Measurements from ENCODE around the gene TSC2.

Gene TSC2

GRCh38 chr16:2044541-2044940, 3.2 kb upstream of the TSC2 start:
- no peak for DNase-seq

DNA sequence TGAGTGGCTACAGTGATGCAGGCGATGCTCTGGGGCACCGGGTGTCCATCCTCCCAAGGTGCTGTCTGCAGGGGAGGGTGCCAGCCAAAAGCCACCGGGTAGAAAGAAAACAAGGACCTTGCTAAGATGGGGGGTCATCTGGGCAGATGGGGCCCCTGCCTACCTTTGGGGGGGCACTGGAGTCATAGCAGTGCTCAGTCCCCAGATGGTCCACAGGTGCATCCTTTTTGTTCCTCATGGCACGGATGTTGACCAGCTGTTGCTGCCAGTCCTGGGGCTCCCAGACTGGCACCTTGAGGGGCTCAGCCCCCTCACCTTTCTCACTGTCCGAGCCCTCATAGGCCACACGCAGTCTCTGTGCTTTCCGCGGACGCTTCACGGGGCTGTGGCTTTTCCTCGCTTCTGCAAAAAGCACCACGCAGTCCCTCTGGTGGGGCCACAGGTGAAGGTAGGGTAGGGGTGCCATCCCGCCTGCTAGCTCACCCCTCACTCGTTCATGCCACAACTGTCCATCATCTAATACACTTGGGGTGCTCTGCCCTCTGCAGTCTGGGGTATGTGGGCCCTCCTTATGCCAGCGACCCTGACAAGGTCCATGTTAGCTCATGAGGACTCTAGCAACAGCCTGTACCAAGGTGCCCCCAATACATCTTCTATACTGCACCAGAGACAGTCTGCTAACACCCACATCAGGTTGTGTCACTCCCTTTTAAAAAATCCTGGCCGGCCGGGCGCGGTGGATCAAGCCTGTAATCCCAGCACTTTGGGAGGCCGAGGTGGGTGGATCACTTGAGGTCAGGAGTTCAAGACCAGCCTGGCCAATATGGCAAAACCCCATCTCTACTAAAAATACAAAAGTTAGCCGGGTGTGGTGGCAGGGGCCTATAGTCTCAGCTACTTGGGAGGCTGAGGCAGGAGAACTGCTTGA, 1.6 kb upstream of the TSC2 start:
- DNase-seq = no peak

GRCh38 chr16:2046893-2047329, 874 bp upstream of the TSC2 start:
- no peak for DNase-seq

- no peak for DNase-seq
Measured at GRCh38 chr16:2048116-2048543, 345 bp downstream of the TSC2 start.

DNA sequence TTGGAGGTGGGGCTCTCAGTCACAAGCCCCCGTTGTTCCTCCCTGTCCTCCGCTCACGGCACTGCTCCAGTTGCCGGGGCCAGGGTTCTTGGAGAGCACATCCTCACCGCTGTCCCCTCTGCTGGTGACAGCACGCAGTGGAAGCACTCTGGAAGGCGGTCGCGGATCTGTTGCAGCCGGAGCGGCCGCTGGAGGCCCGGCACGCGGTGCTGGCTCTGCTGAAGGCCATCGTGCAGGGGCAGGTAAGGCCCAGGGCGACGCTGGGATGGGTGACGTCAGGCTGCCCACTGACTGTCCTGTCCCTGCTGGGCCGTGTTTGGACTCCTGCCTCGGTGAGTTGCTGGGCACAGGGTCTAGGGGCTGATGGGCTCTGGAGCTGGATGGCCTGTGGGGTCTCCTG, 5.4 kb downstream of the TSC2 start:
- DNase-seq = no peak

DNA sequence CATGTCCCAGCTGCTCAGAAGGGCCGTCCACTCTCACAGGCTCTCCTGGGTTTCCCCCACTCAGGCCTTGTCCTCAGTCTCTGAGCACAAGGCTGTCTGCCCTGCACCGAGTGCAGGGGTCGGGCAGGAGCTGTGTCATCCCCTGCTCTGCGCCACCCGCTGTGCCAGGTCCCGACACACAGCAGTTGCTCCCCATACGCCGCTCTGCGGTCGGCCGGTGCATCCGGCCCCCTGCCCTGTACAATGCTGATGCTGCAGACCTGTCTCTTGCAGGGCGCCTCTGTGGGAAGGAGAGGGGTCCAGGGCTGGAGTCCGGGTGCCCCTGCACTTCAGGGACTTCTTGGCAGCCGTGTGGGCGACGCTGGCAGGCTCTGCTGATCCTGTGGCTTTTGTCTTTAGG, 6.1 kb downstream of the TSC2 start:
- no peak for DNase-seq

- no peak for DNase-seq
Measured at GRCh38 chr16:2054543-2055245, 6.9 kb downstream of the TSC2 start.

DNA sequence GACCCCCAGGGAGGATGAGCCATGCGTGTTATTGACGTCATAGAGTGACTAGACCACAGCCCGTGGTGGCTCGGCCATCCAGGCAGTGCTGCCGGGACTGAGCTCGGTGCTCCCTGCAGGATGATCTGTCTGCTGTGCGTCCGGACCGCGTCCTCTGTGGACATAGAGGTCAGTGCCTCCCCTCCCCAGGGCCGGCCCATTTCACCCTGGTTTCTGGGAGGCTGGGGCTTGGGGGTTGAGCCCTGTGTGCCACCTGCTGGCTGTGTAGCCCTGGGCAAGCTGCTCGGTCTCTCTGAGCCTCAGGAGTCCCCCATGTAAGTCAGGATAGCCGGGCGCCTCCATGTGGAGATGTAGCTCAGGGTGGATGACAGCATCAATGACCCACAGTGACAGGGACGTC, 8.3 kb downstream of the TSC2 start:
- DNase-seq = no peak

GRCh38 chr16:2056681-2057407, 9.1 kb downstream of the TSC2 start:
- DNase-seq = no peak

DNA sequence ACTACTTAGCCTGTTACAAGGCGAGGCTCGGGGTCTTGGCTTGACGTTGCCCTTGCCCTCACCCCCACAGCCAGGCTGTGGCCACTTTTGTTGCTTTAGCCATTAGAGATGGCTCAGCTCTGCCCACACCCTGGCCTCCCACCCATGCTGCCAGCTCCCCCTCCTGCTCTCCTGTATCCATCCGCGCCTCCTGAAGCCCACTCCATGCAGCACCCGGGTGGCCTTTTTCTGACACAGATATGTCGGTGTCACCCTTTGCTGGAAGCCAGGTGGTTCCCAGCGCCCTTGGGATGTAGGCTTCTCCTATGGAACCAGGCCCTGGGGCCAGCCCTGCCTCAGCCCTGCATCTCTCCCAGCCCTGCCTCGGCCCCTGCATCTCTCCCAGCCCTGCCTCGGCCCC, 9.7 kb downstream of the TSC2 start:
- DNase-seq = no peak

GRCh38 chr16:2058420-2058819, 10.6 kb downstream of the TSC2 start:
- DNase-seq = no peak

DNA sequence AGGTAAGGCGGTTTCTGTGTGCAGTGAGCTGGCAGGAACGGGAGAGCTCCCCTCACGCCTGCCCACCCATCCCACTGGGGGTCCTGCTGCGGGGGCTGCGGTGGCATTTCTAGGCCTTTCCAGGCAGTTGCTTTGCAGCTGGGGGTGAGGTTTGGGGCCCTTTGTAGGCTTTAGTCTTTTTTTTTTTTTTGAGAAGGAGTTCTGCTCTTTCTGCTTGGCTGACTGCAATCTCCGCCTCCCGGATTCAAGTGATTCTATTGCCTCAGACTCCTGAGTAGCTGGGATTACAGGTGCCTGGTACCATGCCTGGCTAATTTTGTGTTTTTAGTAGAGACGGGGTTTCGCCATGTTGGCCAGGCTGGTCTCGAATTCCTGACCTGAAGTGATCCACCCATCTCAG, 11.1 kb downstream of the TSC2 start:
- DNase-seq = no peak

DNA sequence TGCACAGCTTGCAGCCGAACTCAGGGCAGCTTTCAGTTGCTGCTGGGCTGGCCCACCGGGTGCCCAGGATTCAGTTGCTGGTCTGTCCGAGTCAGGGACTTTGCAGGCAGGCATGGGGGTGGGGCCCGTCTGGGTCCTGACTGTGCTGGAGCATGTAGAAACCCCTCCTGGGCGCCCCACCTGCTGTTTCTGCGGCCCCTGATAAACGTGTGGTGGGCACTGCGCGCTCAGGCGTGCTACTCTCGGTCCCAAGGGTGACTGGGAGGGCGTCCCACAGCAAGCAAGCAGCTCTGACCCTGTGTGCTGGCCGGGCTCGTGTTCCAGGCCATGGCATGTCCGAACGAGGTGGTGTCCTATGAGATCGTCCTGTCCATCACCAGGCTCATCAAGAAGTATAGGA, 12.6 kb downstream of the TSC2 start:
- DNase-seq = no peak

DNA sequence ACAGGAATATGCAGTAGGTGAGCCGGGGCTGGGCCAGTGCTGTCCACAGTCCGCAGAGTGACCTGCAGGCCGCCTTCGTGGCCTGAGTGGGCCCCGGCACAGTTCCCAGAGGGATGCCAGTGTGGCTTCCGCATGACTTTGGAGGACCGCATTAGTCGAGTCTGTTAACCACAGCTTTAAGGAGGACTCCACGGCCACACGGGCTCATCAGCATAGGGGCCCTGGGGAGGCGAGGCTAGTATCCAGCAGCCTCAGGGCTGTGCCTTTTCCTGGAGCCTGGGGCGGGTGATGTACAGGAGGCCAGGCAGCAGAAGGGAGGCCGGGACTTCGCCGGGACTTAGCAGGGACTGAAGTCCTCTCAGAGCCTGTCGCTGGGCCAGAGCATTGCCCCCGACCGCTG, 13.2 kb downstream of the TSC2 start:
- DNase-seq = no peak

DNA sequence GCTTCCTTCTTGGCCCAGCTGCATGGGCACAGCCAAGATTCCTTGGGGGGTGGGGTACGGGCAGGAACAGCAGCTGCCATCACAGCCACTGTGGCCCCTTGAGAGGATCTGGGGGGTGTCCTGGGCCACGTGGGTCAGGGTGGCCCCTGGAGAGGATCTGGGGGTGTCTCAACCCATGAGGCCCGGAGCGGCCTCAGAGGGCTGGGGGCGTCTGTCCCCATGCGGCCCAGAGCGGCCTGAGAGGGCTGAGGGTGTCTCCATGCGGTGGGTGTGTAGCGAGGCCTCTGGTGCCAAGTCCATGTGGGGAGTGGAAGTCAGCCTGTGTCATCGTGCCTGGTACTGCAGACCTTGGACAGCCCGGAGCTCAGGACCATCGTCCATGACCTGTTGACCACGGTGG, 13.7 kb downstream of the TSC2 start:
- DNase-seq = no peak

DNA sequence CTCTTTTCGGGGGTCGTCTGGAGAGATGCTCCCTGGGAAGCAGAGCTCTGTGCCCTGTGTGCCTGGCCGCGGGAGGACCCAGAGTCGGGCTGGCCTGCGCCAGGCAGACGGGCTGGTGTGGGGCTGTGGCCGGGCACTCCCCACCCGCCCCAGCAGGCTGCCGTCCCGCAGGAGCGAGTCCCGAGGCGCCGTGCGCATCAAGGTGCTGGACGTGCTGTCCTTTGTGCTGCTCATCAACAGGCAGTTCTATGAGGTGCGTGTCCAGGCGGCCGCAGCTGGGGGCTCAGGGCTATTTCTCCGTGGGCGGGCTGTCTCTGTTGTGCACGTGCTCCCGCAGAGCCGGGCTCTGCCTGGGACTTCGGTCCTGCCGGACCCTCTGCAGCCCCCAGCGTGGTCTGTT, 15.0 kb downstream of the TSC2 start:
- DNase-seq = no peak

DNA sequence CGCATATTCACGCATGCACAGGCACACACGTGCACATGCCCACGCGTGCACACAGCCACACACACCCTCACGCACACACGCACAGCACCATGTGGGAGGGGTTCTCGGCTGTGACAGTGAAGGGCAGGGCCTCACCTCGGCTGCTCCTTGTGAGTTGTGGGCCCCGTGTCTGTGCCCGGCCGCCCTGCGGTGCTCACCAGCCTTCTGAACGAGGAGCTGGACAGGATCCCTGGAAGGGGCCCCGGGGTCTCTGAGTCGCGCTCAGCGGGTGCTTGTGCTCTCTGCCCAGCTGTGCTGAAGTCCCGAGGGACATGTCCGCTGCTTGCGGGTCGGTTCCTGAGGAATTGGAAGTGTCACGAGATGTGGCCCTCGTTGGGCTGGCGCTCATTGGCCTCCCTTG, 16.1 kb downstream of the TSC2 start:
- DNase-seq = no peak

DNA sequence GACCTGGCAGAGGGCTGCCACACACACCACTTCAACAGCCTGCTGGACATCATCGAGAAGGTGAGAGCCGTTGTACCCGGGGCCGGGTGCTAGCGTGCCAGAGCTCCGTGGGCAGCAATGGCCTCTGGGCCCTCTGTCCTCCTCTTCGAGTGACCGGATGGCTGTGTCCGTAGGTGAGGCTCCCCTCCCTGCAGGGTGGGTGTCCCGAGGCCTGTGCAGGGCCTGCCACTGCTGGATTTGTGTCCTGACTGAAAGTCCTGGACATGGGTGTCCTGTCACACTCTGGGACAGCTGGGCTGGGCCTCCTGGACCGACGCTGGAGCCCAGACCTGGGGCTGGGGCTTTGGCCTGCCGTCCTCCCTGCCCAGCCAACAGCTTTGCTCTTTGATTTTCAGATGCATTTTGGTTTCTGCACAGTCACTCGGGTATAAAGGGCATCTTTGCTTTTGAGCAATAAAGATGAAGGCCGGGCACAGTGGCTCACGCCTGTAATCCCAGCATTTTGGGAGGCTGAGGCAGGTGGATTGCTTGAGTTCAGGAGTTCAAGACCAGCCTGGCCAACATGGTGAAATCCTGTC, 16.7 kb downstream of the TSC2 start:
- no peak for DNase-seq

DNA sequence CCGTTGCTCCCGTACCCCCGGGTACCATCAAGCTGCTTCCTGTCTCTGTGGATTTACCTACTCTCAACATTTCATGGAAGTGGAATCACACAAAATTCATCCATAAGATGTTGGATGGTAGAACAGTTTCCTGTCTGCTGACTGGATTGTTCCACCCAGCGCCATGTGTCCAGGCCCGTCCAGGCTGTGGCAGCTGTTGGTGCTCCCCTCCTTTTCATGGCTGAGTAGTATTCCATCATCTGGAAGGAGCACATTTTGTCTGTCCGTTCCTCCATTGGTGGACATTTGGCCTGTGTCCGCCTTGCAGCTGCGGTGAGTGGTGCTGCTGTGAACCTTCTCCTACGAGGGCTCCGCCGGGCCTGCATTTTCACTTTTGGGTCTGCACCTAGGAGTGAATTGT, 18.4 kb downstream of the TSC2 start:
- no peak for DNase-seq

GRCh38 chr16:2070576-2071453, 23.0 kb downstream of the TSC2 start:
- no peak for DNase-seq

DNA sequence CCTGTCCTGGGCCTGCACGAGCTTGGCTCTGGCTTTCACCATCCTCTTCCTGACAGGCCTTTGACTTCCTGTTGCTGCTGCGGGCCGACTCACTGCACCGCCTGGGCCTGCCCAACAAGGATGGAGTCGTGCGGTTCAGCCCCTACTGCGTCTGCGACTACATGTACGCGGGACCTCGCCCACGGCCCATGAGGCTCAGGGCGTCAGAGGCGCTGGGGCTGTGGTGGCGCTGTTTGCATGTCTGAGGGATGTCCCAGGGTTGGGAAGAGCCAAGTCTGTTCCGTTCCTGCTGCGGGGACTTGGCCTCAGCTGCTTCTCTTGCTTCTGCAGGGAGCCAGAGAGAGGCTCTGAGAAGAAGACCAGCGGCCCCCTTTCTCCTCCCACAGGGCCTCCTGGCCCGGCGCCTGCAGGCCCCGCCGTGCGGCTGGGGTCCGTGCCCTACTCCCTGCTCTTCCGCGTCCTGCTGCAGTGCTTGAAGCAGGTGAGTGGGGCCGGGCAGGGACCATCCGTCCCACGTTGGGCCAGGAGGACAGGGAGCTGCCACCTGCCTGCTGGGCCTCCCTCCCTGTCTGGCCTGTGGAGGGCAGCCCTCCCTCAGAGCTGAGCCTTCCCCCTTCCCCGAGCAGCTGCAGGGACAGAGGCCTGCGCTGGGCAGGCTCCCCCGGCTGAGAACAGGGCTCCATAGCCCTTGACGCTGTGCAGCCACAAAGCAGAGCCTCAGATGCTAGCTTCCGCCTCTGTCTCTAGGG, 23.8 kb downstream of the TSC2 start:
- no peak for DNase-seq
